Right lobe of liver (tissue), 4 donors: ENCODE results near the gene KLF2.

Experiments
- POLR2A ChIP-seq: fragments of 450-650 bp; IDR thresholded peaks from one replicate; pipeline ENCODE4 v1.6.1; 2017; ENCODE audit warnings: antibody characterized with exemption, mild to moderate bottlenecking
- TF ChIP-seq, protein P1 (sequence below), 4 donors: fragments of 200-600 bp in 3 of 4; fragments of 450-650 bp in 1 of 4; IDR thresholded peaks; one replicate each; pipeline versions ENCODE4 v1.5.1 to v1.8.0; 2016 to 2022; ENCODE audit warnings: antibody characterized with exemption in 4 of 4, mild to moderate bottlenecking in 2 of 4
- donor health status: DM: no; HTN: no; CAD: no.
- donor health status: DM: no; HTN: no; CAD: no.
- donor health status: DM: no; HTN: yes; CAD: no.

DNA sequence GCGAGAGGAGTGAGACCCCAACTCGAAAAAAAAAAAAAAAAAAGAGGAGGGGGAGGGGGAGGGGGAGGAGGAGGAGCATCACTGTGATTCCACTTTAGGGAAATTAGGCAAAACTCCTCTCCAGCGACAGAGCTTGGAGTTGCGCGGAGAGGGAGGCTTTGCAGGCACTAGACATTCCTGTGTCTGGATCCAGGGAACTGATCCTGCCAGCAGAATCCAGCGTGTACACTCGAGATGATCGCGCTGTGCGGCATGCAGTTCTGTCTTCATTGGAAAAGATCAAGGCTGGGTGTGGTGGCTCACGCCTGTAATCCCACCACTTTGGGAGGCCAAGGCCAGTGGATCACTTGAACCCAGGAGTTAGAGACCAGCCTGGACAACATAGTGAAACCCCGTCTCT is 29.6 kb upstream of the KLF2 start:
- TF ChIP-seq, protein P1, sequence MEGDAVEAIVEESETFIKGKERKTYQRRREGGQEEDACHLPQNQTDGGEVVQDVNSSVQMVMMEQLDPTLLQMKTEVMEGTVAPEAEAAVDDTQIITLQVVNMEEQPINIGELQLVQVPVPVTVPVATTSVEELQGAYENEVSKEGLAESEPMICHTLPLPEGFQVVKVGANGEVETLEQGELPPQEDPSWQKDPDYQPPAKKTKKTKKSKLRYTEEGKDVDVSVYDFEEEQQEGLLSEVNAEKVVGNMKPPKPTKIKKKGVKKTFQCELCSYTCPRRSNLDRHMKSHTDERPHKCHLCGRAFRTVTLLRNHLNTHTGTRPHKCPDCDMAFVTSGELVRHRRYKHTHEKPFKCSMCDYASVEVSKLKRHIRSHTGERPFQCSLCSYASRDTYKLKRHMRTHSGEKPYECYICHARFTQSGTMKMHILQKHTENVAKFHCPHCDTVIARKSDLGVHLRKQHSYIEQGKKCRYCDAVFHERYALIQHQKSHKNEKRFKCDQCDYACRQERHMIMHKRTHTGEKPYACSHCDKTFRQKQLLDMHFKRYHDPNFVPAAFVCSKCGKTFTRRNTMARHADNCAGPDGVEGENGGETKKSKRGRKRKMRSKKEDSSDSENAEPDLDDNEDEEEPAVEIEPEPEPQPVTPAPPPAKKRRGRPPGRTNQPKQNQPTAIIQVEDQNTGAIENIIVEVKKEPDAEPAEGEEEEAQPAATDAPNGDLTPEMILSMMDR (IDR thresholded peaks at IDR 0.05), result no peak
- no peak for TF ChIP-seq POLR2A
